Panc1 (cell line): ENCODE results near the gene TMEM9B. TPM values are rescaled to one million over a fixed set of nuclear protein-coding genes. Genes with fewer than 3 reads are reported as not detected.

Experiments
- ATAC-seq: fragments of 200-7000 bp; cut with Tn5 transposase; 2 replicates; pipeline ENCODE4 v1.9.1; 2020; ENCODE audit warnings: mild to moderate bottlenecking, moderate library complexity
- BruUV-seq: library from RNA; stranded (reverse); fragments of 400-500 nt; replicated peaks from 2 replicates; lab custom pipeline; 2021; lab: Mats Ljungman, UMichigan
- CTCF ChIA-PET: fragments of 300-600 bp; sonication (Branson Sonifier 250); formaldehyde crosslinking; loops from one replicate; lab custom pipeline; 2022; ENCODE audit warnings: antibody characterized with exemption; lab: Charles Lee
- POLR2A ChIA-PET: fragments of 300-600 bp; sonication (Branson Sonifier 250); formaldehyde crosslinking; loops from one replicate; lab custom pipeline; 2022; ENCODE audit warnings: antibody characterized with exemption; lab: Charles Lee
- DNase-seq: peaks from one replicate; pipeline ENCODE4 v3.0.0-alpha.2; 2010; ENCODE audit warnings: low read depth, low spot score
- H3K27ac ChIP-seq: 2 replicates; pipeline ENCODE4 v1.5.1; 2011; ENCODE audit warnings: mild to moderate bottlenecking, low read length, inconsistent platforms
- H3K27me3 ChIP-seq: fragments of 200-500 bp; sonication (Bioruptor generic); 2 replicates; pipeline ENCODE4 v1.6.0; 2014; ENCODE audit warnings: low read length, inconsistent platforms; ENCODE audit not compliant: control insufficient read depth, insufficient read depth
- H3K36me3 ChIP-seq: fragments of 200-500 bp; sonication (Bioruptor generic); 2 replicates; pipeline ENCODE4 v1.5.1; 2014; ENCODE audit warnings: inconsistent platforms, mild to moderate bottlenecking, low read length, moderate library complexity; ENCODE audit not compliant: control insufficient read depth, insufficient read depth
- H3K4me1 ChIP-seq: 2 replicates; pipeline ENCODE4 v1.5.1; 2011; ENCODE audit warnings: inconsistent platforms, mild to moderate bottlenecking, low read length, moderate library complexity; ENCODE audit not compliant: control insufficient read depth, insufficient read depth
- H3K4me3 ChIP-seq, 2 experiments: 2 replicates each; pipeline ENCODE4 v1.5.1; 2011 to 2012; ENCODE audit warnings: low read depth in 2 of 2, low read length in 2 of 2, mild to moderate bottlenecking in 2 of 2, inconsistent platforms in 1 of 2, moderate library complexity in 1 of 2
- H3K9me3 ChIP-seq: fragments of 200-500 bp; sonication (Bioruptor generic); 2 replicates; pipeline ENCODE4 v1.5.1; 2014; ENCODE audit warnings: low read depth, mild to moderate bottlenecking, inconsistent platforms, low read length, moderate library complexity; ENCODE audit not compliant: control insufficient read depth, insufficient read depth
- CTCF ChIP-seq: fragments of 450-650 bp; IDR thresholded peaks from 2 replicates; pipeline ENCODE4 v1.5.1; 2017; ENCODE audit warnings: mild to moderate bottlenecking
- POLR2AphosphoS5 ChIP-seq: IDR thresholded peaks from 2 replicates; pipeline ENCODE4 v1.6.1; 2012; ENCODE audit warnings: mild to moderate bottlenecking, low read depth, low read length, moderate library complexity
- SIN3A ChIP-seq: IDR thresholded peaks from 2 replicates; pipeline ENCODE4 v1.6.1; 2012; ENCODE audit warnings: low read depth, mild to moderate bottlenecking, low read length, moderate library complexity, borderline replicate concordance; ENCODE audit not compliant: insufficient read depth
- TCF7L2 ChIP-seq: IDR thresholded peaks from 2 replicates; pipeline ENCODE4 v1.6.1; 2011; ENCODE audit warnings: mild to moderate bottlenecking, low read depth, low read length, inconsistent platforms
- in situ Hi-C: cut with HindIII; loops from 2 replicates; pipeline ENCODE4 v1.10.0; 2016; ENCODE audit warnings: low sequenced_read_pairs, low pct_unique_long_range_greater_than_20kb
- intact Hi-C: fragments of 100-400 bp; cut with micrococcal nuclease; formaldehyde crosslinking; loops from one replicate; pipeline ENCODE4 v1.10.0; 2022; ENCODE audit not compliant: unreplicated experiment
- total RNA-seq: library from RNA; stranded (reverse); gene quantifications from one replicate; pipeline ENCODE4 v1.2.1, GENCODE V29; 2021; ENCODE audit not compliant: unreplicated experiment
- TF ChIP-seq, protein P1 (sequence below), 2 experiments: IDR thresholded peaks; 2 replicates each; pipeline ENCODE4 v1.6.1; 2011 to 2012; ENCODE audit warnings: low read depth in 2 of 2, control low read depth in 1 of 2, low read length in 1 of 2, mild to moderate bottlenecking in 1 of 2, moderate library complexity in 1 of 2; ENCODE audit not compliant: insufficient read depth in 1 of 2

TMEM9B gene
- total RNA-seq, 1 experiment from 2014 or later: 76.2 TPM

DNA sequence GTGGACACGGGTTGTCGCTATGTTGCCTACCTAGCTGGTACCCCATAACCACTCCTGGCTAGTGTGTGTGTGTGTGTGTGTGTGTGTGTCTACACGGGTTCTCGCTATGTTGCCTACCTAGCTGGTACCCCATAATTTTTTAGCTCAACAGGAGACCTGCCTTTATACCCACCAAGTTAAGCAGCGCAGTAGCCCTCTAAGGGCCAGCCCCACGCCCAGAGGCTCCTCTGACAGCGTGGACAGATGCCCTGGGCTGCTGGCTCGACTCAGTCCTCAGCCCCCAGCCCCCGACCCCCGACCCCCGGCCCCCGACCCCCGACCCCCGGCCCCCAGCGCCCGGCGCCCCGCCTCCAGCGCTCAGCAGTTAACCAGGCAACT is 53.6 kb downstream of the TMEM9B start:
- TF ChIP-seq, protein P1, sequence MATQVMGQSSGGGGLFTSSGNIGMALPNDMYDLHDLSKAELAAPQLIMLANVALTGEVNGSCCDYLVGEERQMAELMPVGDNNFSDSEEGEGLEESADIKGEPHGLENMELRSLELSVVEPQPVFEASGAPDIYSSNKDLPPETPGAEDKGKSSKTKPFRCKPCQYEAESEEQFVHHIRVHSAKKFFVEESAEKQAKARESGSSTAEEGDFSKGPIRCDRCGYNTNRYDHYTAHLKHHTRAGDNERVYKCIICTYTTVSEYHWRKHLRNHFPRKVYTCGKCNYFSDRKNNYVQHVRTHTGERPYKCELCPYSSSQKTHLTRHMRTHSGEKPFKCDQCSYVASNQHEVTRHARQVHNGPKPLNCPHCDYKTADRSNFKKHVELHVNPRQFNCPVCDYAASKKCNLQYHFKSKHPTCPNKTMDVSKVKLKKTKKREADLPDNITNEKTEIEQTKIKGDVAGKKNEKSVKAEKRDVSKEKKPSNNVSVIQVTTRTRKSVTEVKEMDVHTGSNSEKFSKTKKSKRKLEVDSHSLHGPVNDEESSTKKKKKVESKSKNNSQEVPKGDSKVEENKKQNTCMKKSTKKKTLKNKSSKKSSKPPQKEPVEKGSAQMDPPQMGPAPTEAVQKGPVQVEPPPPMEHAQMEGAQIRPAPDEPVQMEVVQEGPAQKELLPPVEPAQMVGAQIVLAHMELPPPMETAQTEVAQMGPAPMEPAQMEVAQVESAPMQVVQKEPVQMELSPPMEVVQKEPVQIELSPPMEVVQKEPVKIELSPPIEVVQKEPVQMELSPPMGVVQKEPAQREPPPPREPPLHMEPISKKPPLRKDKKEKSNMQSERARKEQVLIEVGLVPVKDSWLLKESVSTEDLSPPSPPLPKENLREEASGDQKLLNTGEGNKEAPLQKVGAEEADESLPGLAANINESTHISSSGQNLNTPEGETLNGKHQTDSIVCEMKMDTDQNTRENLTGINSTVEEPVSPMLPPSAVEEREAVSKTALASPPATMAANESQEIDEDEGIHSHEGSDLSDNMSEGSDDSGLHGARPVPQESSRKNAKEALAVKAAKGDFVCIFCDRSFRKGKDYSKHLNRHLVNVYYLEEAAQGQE (IDR thresholded peaks at IDR 0.05; ENCODE audit: insufficient read depth in 1 of 2, low read depth in 2 of 2, low read length in 1 of 2): no peak
- no peak for TF ChIP-seq CTCF
- no peak for TF ChIP-seq TCF7L2
- no peak for TF ChIP-seq SIN3A
- TF ChIP-seq POLR2AphosphoS5: no peak
- Histone ChIP-seq H3K9me3 (no peaks in the 10 kb centered on the region), H3K36me3 (peaks cover 4% of the 10 kb centered on the region), H3K4me3 (peak overlapping the region; percentile 72 to 75), H3K27ac (peak overlapping the region; percentile 70), H3K4me1 (peaks cover 28% of the 10 kb centered on the region), H3K27me3 (no peaks in the 10 kb centered on the region)
- peak; percentile 40 for ATAC-seq
- intact Hi-C loops (loop anchor here (5.0 kb wide), 1 partner anchor 227 kb away; no protein-coding TSS in a partner anchor), in situ Hi-C loops (no loop called here)
- CTCF ChIA-PET: interaction anchor here (0.6 kb wide), 1 partner anchor 27 kb away, joined by 4 read pairs; no protein-coding TSS in a partner anchor
- POLR2A ChIA-PET: interaction anchor here (0.5 to 0.6 kb wide), 5 partner anchors 44 to 804 kb away, joined by 3 to 15 read pairs (median 5); no protein-coding TSS in a partner anchor
- BruUV-seq: no TSS peak
- DNase-seq: no peak

DNA sequence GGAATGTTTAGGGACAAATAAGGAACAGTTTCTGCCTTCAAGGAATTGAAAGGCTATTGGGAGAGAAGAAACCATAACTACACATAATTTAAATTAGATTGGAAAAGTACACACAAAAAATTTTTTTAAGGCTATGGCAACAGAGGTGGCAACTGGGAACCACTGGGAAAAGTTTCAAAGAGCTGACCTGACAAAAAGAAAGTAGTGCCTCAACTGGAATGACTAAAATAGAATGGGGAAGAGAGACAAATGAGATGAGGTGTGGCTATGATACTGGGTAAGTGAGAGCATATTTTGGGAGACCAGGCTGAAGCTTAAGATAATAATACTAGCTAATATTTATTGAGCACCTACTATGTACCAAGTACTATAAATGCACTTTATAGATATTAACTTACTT is 56.1 kb downstream of the TMEM9B start:
- in situ Hi-C loops: no loop called here
- DNase-seq (no peak), ATAC-seq (no peak)
- ChIA-PET POLR2A (interaction anchor here (0.6 kb wide), 1 partner anchor 37 kb away, joined by 3 read pairs; no protein-coding TSS in a partner anchor), CTCF (interaction anchor here (1.2 kb wide), 1 partner anchor 94 kb away, joined by 3 read pairs; no protein-coding TSS in a partner anchor)
- H3K9me3 ChIP-seq: no peaks in the 10 kb centered on the region
- no peak overlapping the region for H3K27ac ChIP-seq
- intact Hi-C loops: no loop called here
- no peaks in the 10 kb centered on the region for H3K27me3 ChIP-seq
- peaks cover 15% of the 10 kb centered on the region for H3K4me1 ChIP-seq
- H3K4me3 ChIP-seq: no peak overlapping the region
- TF ChIP-seq, protein P1 (IDR thresholded peaks at IDR 0.05; ENCODE audit: insufficient read depth in 1 of 2, low read depth in 2 of 2, low read length in 1 of 2): no peak
- TF ChIP-seq SIN3A (no peak), POLR2AphosphoS5 (no peak), CTCF (no peak), TCF7L2 (no peak)
- no peaks in the 10 kb centered on the region for H3K36me3 ChIP-seq
- BruUV-seq: no TSS peak
